ENCODE results near the gene GRM7. TPM values are rescaled to one million over a fixed set of nuclear protein-coding genes. Genes with fewer than 3 reads are reported as not detected.

Gene GRM7
- total RNA-seq, 1 experiment from 2014 or later, result not detected

DNA sequence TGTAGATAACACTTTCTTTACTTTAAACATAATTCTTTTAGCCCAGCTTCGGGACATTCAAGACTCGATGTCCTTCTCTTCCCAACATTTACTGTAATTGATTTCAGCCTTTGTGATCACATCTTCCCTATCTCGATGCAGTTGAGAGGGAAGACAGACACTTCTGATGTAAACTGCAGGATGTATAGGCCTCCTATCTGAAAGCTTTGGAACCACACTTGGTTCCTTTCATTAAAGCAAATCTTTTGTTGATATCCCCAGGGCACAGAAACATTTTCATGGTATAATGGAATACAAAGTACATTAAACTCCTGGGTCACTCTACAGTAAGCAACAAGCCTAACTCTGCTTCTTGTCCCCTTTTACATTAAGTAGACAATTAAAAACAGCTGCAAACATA, 6.4 kb downstream of the GRM7 start:
- BruUV-seq (replicated peaks), result no TSS peak

More for the DNA sequence above, 6.4 kb downstream of the GRM7 start:
- H3K36me3 ChIP-seq (ENCODE audit: control insufficient read depth in 1 of 2, insufficient read depth in 2 of 2, low read length in 2 of 2), result no peaks in the 10 kb centered on the region
- H3K27me3 ChIP-seq (ENCODE audit: insufficient read depth, low read length), result no peaks in the 10 kb centered on the region
- RAD21 ChIA-PET (ENCODE audit: low non-redundant PET in 1 of 2, low total read pairs in 2 of 2, uncharacterized antibody in 2 of 2, unreplicated experiment in 2 of 2), result no interaction called here
- H3K27ac ChIP-seq (ENCODE audit: low read depth, low read length), result no peak overlapping the region
- CTCF ChIA-PET, result no interaction called here
- no peaks in the 10 kb centered on the region for H3K4me1 ChIP-seq (ENCODE audit: control insufficient read depth in 1 of 2, insufficient read depth in 2 of 2, low read length in 2 of 2)
- no peaks in the 10 kb centered on the region for H3K79me2 ChIP-seq (ENCODE audit: insufficient read depth, low read length)
- H4K20me1 ChIP-seq (ENCODE audit: insufficient read depth), result no peaks in the 10 kb centered on the region
- no peaks in the 10 kb centered on the region for H3K9me3 ChIP-seq (ENCODE audit: control insufficient read depth in 1 of 2, insufficient read depth in 1 of 2, low read depth in 1 of 2, low read length in 2 of 2)
- ATAC-seq, result no peak
- no peak for DNase-seq (ENCODE audit: low read depth, low spot score)
- H2AFZ ChIP-seq (ENCODE audit: low read depth, low read length, poor library complexity, severe bottlenecking), result no peak overlapping the region
- H3K4me2 ChIP-seq (ENCODE audit: low read length), result no peak overlapping the region
- intact Hi-C loops (cut with micrococcal nuclease), result no loop called here
- no peaks in the 10 kb centered on the region for H3K9me2 ChIP-seq (ENCODE audit: insufficient read depth)
- H3K4me3 ChIP-seq (replicated peaks in 1 of 2; ENCODE audit: low read depth in 1 of 2, low read length in 2 of 2), result no peak overlapping the region
- POLR2A ChIA-PET, result no interaction called here
- TF ChIP-seq ZFX (IDR thresholded peaks at IDR 0.05) (no peak), TCF7L2 (IDR thresholded peaks at IDR 0.05; ENCODE audit: borderline replicate concordance, extremely low read depth, insufficient read depth, insufficient read length) (no peak), POLR2A (IDR thresholded peaks at IDR 0.05; ENCODE audit: borderline replicate concordance, extremely low read depth, insufficient read depth, insufficient read length) (no peak), ELF1 (IDR thresholded peaks at IDR 0.05; ENCODE audit: borderline replicate concordance, low read depth) (no peak), SP1 (IDR thresholded peaks at IDR 0.05; ENCODE audit: low read depth) (no peak), EZH2 (IDR thresholded peaks at IDR 0.05) (no peak), ZNF274 (IDR thresholded peaks at IDR 0.05; ENCODE audit: low read depth, low read length) (no peak), CBX3 (IDR thresholded peaks at IDR 0.05; ENCODE audit: low read depth) (no peak), RAD21 (IDR thresholded peaks at IDR 0.05; ENCODE audit: low read depth) (no peak), YY1 (IDR thresholded peaks at IDR 0.05; ENCODE audit: extremely low read depth, insufficient replicate concordance, low read depth, low read length) (no peak), SRF (IDR thresholded peaks at IDR 0.05; ENCODE audit: low read depth) (no peak), SIN3A (IDR thresholded peaks at IDR 0.05; ENCODE audit: low read depth) (no peak)
- TF ChIP-seq, protein P1, sequence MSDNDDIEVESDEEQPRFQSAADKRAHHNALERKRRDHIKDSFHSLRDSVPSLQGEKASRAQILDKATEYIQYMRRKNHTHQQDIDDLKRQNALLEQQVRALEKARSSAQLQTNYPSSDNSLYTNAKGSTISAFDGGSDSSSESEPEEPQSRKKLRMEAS (IDR thresholded peaks at IDR 0.05), result no peak
- TF ChIP-seq, protein P2, sequence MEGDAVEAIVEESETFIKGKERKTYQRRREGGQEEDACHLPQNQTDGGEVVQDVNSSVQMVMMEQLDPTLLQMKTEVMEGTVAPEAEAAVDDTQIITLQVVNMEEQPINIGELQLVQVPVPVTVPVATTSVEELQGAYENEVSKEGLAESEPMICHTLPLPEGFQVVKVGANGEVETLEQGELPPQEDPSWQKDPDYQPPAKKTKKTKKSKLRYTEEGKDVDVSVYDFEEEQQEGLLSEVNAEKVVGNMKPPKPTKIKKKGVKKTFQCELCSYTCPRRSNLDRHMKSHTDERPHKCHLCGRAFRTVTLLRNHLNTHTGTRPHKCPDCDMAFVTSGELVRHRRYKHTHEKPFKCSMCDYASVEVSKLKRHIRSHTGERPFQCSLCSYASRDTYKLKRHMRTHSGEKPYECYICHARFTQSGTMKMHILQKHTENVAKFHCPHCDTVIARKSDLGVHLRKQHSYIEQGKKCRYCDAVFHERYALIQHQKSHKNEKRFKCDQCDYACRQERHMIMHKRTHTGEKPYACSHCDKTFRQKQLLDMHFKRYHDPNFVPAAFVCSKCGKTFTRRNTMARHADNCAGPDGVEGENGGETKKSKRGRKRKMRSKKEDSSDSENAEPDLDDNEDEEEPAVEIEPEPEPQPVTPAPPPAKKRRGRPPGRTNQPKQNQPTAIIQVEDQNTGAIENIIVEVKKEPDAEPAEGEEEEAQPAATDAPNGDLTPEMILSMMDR (IDR thresholded peaks at IDR 0.05 in 2 of 3, conservative IDR thresholded peaks at IDR 0.05 in 1 of 3; ENCODE audit: borderline replicate concordance in 1 of 3, insufficient read depth in 1 of 3, low read depth in 2 of 3, low read length in 2 of 3), result no peak
- TF ChIP-seq, protein P3, sequence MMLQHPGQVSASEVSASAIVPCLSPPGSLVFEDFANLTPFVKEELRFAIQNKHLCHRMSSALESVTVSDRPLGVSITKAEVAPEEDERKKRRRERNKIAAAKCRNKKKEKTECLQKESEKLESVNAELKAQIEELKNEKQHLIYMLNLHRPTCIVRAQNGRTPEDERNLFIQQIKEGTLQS (IDR thresholded peaks at IDR 0.05), result no peak
- H3K9ac ChIP-seq (ENCODE audit: low read length), result no peak overlapping the region
